Aorta (tissue), 5 donors: ENCODE results near the gene PPP1R27. TPM values are rescaled to one million over a fixed set of nuclear protein-coding genes. Genes with fewer than 3 reads are reported as not detected.
A peak's percentile ranks its signal among the peaks of the same experiment; 100 is the strongest.

Source experiments
- ATAC-seq: fragments of 200-7000 bp; cut with Tn5 transposase; one replicate; pipeline ENCODE4 v1.9.1; 2022; ENCODE audit warnings: moderate library complexity; ENCODE audit not compliant: low FRiP score
- DNase-seq, 2 donors: peaks; one replicate each; pipeline ENCODE4 v3.0.0-alpha.2; 2020
- H3K27ac ChIP-seq, 2 donors: one replicate each; pipeline ENCODE4 v1.5.1; 2013; ENCODE audit warnings: low read length in 2 of 2, mild to moderate bottlenecking in 2 of 2, moderate library complexity in 2 of 2, control low read depth in 1 of 2, inconsistent platforms in 1 of 2, low read depth in 1 of 2
- H3K27me3 ChIP-seq, 2 donors: one replicate each; pipeline ENCODE4 v1.6.1; 2013; ENCODE audit warnings: control low read depth in 1 of 2, low read length in 1 of 2, mild to moderate bottlenecking in 1 of 2, moderate library complexity in 1 of 2; ENCODE audit not compliant: insufficient read depth in 2 of 2, control insufficient read depth in 1 of 2
- H3K36me3 ChIP-seq, 2 donors: one replicate each; pipeline ENCODE4 v1.6.1; 2013; ENCODE audit warnings: control low read depth in 1 of 2, low read length in 1 of 2, mild to moderate bottlenecking in 1 of 2; ENCODE audit not compliant: insufficient read depth in 2 of 2, control insufficient read depth in 1 of 2
- H3K4me1 ChIP-seq, 2 donors: one replicate each; pipeline ENCODE4 v1.6.1; 2013; ENCODE audit warnings: low read length in 2 of 2, control low read depth in 1 of 2, mild to moderate bottlenecking in 1 of 2, moderate library complexity in 1 of 2; ENCODE audit not compliant: insufficient read depth in 2 of 2, control insufficient read depth in 1 of 2
- H3K4me3 ChIP-seq, 2 donors: one replicate each; pipeline ENCODE4 v1.5.1; 2013; ENCODE audit warnings: low read length in 2 of 2, control low read depth in 1 of 2, mild to moderate bottlenecking in 1 of 2
- H3K9me3 ChIP-seq: one replicate; pipeline ENCODE4 v1.6.1; 2013; ENCODE audit warnings: mild to moderate bottlenecking, low read length; ENCODE audit not compliant: control insufficient read depth
- WGBS, 2 donors: extraction: QIAGEN DNeasy Blood & Tissue Kit; methylation state at CpG; one replicate each; pipeline ENCODE4 v1.1.7; 2013; 5-methylcytosine and 5-hydroxymethylcytosine counted together
- intact Hi-C, 2 donors: fragments of 100-400 bp; cut with DNase I; formaldehyde crosslinking; loops; one replicate each; pipeline versions ENCODE4 v1.14.2 to v1.15.0; 2022
- polyA plus RNA-seq, 2 donors: library from polyadenylated mRNA; stranded (reverse); fragments of 200-250 nt; gene quantifications; one replicate each; pipeline ENCODE4 v1.2.3, GENCODE V29; 2013
- total RNA-seq, 2 donors: library from RNA; stranded (reverse); fragmentation: NEBNext Ultra II Directional; extraction: Animal tissue kit (Norgen Biotek cat#: 25700); gene quantifications; one replicate each; pipeline ENCODE4 v1.2.1, GENCODE V29; 2021
- donor health status: healthy with polysubstance abuse.
- donor health status: Bipolar disorder and iron deficiency.
- donor health status: DM: no; HTN: no; CAD: no.
- donor health status: DM: no; HTN: no; CAD: no.
- donor health status: DM: yes; HTN: yes; CAD: no.

The PPP1R27 gene
- total and polyA plus RNA-seq, 4 donors = 0.41 TPM; not detected in 3

DNA sequence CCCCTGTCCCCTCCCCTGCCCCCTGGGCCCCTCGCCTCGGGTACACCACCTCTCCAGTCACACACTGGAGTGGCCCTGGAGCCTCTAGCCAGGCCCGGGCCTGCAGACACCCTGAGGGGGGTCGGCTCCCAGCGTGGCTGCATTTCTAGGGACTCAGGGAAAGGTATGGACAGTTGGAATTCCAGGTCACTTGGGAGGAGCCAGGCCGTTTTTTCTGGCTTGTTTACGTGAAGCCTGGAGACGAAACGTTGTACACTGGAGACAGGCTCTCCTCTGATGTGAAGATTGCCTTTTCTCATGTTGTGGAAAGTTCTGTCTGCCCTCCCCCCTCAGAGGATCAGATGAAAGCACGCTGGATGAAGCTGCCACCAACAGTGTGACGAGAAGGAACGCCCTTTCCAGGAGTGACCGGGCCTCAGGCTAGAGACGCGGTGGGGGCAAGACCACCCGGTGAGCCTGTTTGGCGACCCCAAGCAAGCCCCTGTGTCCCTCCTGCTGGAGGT, 4.0 kb upstream of the PPP1R27 start:
- H3K4me1 ChIP-seq = no peaks in the 10 kb centered on the region
- no peak overlapping the region for H3K27ac ChIP-seq
- DNase-seq = no peak
- WGBS, 2 donors = 49 to 51% methylated on average over 17 of the region's 17 CpGs
- no peaks in the 10 kb centered on the region for H3K36me3 ChIP-seq
- H3K9me3 ChIP-seq = no peaks in the 10 kb centered on the region
- H3K27me3 ChIP-seq = no peaks in the 10 kb centered on the region
- no peak for ATAC-seq
- intact Hi-C loops = no loop called here
- no peak overlapping the region for H3K4me3 ChIP-seq

DNA sequence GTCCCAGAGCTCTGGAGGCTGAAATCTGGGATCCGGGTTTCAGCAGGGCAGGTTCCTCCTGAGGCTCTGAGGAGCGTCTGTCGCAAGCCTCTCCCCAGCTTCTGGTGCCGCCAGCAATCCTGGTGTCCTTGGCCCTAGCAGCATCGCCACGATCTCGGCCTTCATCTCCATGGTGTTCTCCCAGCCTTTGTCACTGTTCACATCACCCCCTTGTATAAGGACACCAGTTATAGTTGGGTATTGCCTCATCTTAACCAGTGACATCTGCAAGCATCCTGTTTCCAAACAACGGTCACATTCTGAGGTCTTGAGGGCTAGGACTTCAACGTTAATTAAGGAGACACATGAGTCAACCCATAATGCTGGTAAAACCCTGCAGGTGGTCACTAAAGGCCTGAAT, 2.8 kb upstream of the PPP1R27 start:
- H3K9me3 ChIP-seq = no peaks in the 10 kb centered on the region
- intact Hi-C loops = no loop called here
- H3K36me3 ChIP-seq = no peaks in the 10 kb centered on the region
- no peaks in the 10 kb centered on the region for H3K4me1 ChIP-seq
- H3K27me3 ChIP-seq = no peaks in the 10 kb centered on the region
- no peak overlapping the region for H3K27ac ChIP-seq
- no peak for DNase-seq
- 81 to 83% methylated on average over 9 of the region's 9 CpGs for WGBS, 2 donors
- no peak overlapping the region for H3K4me3 ChIP-seq
- no peak for ATAC-seq

DNA sequence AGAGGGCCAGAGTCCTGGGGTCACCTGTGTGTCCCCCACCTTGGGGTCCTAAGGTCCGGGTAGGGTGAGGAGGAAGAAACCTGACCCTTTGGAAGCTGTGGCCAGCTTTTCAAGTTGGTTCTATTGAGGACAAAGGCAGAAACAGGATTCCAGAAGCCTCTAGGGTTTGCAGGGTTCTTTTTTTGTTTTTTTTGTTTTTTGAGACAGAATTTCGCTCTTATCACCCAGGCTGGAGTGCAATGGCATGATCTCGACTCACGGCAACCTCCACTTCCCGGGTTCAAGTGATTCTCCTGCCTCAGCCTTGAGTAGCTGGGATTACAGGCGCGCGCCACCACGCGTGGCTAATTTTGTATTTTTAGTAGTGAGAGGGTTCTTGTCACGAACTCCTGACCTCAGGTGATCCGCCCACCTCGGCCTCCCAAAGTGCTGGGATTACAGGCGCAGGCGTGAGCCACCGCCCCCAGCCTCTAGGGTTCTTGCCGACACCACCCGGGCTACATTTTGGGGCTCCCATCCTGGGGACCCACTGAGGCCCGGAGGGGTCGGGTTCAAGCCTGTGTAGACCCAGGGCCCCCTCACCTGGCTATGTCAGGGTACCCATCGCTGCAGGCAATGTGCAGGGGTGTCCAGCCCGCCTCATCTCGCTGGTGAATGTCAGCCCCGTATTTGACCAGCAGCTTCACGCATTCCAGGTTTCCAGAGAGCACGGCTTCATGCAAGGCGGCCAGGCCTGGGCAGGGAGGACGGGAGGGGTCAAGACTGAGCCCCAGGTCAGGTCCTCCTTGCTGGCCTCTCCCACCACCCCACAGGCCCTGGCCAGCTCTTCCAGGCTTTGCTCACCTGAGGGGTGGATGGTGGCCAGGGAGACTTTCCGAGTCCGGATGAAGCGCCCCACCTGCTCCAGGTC, 674 bp downstream of the PPP1R27 start:
- H3K27me3 ChIP-seq = no peaks in the 10 kb centered on the region
- no peaks in the 10 kb centered on the region for H3K36me3 ChIP-seq
- peak overlapping the region in 1 of 2 donors; percentile 75 for H3K27ac ChIP-seq
- ATAC-seq (no peak), DNase-seq (no peak)
- H3K9me3 ChIP-seq = no peaks in the 10 kb centered on the region
- no peak overlapping the region for H3K4me3 ChIP-seq
- 83 to 85% methylated on average over 31 of the region's 31 CpGs for WGBS, 2 donors
- intact Hi-C loops = no loop called here
- no peaks in the 10 kb centered on the region for H3K4me1 ChIP-seq

DNA sequence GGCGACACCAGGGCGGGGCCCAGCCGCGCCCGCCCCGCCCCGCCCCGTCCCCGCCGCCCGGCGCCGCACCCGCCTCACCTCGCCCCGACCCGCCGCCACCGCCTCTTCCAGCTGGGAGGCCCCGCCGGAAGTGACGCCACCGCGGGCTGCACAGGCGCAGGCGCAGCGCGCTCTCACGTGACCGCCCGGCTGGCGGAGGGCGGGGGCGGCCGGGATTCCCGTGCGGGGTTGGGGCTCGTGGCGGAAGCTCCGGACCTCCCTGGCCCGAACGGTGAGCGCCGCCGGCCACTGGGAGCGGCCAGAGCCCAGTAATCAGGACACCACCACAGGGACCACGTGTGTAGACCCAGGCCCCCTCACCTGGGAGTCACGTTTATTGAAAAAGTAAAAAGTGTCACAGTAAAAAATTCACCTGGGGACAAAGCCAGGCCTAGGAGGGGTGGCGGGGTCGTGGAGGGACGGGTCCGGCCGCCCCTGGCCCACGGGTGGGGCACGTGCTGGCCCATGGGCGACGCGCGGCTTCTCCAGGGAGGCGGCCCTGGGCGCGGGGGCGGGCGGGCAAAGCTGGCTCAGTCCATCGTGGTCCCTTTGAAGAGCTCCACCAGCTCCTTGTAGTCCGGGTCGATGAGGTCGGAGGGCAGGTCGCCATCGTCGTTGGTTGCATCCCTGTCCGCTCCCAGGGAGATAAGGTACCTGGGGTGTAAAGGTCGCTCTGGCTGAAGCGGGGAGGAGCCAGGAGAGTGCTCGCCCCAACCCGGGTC, 1.5 kb downstream of the PPP1R27 start, which contains the start of gene MCRIP1:
TSS of gene MCRIP1 (minus strand) at position 132 of the 761 bp plus-strand sequence. CDS start 8,785 bp downstream, outside the sequence.
- WGBS, 2 donors = 1% methylated on average over 59 to 76 of the region's 76 CpGs

DNA sequence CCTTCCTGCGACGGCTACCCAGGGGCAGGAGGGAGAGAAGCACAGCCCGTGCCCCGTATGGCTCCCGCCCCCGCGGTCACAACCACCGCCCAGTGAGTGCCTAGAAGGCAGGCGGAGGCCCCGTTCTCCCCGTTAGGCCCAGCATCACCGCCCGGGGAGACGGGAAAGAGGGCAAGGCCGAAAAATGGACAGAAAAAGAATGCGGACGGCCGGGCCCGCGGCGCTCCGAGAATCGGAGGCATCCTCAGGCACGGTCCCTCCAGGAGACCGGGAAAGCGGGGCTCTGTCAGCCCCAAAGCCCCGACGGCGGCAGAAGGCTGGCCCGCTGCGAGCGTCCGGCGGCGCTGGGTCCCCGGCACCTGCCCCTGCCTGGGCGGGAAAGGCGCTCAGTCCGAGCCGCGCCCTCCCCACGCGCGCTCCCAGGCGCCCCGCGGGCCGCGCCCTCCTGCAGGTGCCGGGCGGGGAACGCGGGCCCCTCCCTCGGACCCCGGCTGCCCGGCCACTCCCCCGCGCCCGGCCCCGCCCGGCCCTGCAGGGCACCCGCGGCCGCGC, 2.2 kb downstream of the PPP1R27 start:
- Histone ChIP-seq H3K9me3 (no peaks in the 10 kb centered on the region), H3K4me3 (peak overlapping the region; percentile 80 to 84), H3K27me3 (no peaks in the 10 kb centered on the region), H3K4me1 (no peaks in the 10 kb centered on the region), H3K36me3 (no peaks in the 10 kb centered on the region), H3K27ac (peak overlapping the region; percentile 9 to 41)
- 0% methylated on average over 37 to 65 of the region's 65 CpGs for WGBS, 2 donors
- intact Hi-C loops = no loop called here
- peak; percentile 35 for ATAC-seq
- DNase-seq = no peak

More for the DNA sequence above, 1.5 kb downstream of the PPP1R27 start, which contains the start of gene MCRIP1:
- intact Hi-C loops = no loop called here
- H3K9me3 ChIP-seq = no peaks in the 10 kb centered on the region
- peak; percentile 97 to 99 for DNase-seq
- peak within 1 kb of the TSS; percentile 9 to 75 for H3K27ac ChIP-seq
- H3K36me3 ChIP-seq = no peaks in the 10 kb centered on the region
- peak; percentile 93 for ATAC-seq
- no peaks in the 10 kb centered on the region for H3K4me1 ChIP-seq
- H3K4me3 ChIP-seq = peak within 1 kb of the TSS; percentile 80 to 84
- H3K27me3 ChIP-seq = no peaks in the 10 kb centered on the region

DNA sequence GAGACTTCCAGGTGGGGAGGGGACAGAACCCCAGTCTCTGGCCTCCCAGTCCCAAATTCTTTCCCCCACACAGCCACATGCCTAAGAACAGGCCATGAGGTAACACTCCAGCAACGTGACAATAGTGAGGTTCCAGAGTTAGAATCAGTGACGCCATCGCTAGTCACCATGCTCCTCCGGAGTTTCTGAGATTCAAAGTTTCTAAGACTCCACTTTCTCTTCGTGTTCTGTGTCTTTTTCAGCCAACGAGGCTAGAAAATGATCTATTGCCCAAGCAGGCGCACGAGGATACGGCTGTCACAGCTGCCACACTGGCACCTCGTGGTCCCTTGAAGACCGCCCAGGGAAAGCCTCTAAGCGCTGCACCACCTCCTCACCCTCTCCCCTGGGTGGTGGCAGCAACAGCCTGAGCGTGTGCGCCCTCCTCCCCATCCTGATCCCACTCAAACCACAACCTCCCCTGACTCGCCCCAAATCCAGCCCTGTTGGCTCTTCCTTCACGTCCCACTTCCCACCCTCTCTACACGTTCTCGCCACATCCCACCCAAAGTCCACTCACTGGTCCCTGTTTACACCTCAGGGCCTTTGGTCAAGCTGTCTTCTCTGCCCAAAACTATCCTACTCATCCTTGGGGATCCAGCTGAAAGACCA, 2.8 kb downstream of the PPP1R27 start:
- Histone ChIP-seq H3K4me1 (no peaks in the 10 kb centered on the region), H3K4me3 (peak overlapping the region; percentile 80 to 84), H3K9me3 (no peaks in the 10 kb centered on the region), H3K36me3 (no peaks in the 10 kb centered on the region), H3K27me3 (no peaks in the 10 kb centered on the region), H3K27ac (peak overlapping the region in 1 of 2 donors; percentile 41)
- DNase-seq = peak in 1 of 2 donors; percentile 65
- ATAC-seq = peak; percentile 40
- intact Hi-C loops = no loop called here
- WGBS, 2 donors = 7% methylated on average over 18 of the region's 18 CpGs

DNA sequence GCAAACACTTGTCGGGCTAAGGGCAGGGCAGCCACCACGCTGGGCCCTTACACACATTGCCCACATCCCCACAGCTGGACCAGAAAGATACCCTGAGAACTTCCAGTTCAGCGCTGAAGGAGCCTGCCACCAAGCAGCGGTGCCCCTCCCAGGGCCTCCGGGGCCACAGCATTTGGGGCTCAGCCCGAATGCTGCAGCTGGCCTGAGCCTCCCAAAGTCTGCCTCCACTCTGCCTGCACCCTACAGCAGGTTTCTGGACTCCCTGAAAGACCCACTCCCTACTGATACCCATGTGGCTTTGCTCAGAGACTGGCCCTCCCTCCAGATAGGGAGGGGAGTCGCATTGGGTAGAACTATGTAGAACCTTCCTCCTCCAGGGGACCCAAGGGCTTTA, 3.3 kb downstream of the PPP1R27 start:
- no peaks in the 10 kb centered on the region for H3K9me3 ChIP-seq
- H3K36me3 ChIP-seq = no peaks in the 10 kb centered on the region
- no peak for ATAC-seq
- no peaks in the 10 kb centered on the region for H3K4me1 ChIP-seq
- no peak overlapping the region for H3K4me3 ChIP-seq
- 83 to 85% methylated on average over 7 of the region's 7 CpGs for WGBS, 2 donors
- DNase-seq = no peak
- intact Hi-C loops = no loop called here
- H3K27me3 ChIP-seq = no peaks in the 10 kb centered on the region
- H3K27ac ChIP-seq = peak overlapping the region in 1 of 2 donors; percentile 41

DNA sequence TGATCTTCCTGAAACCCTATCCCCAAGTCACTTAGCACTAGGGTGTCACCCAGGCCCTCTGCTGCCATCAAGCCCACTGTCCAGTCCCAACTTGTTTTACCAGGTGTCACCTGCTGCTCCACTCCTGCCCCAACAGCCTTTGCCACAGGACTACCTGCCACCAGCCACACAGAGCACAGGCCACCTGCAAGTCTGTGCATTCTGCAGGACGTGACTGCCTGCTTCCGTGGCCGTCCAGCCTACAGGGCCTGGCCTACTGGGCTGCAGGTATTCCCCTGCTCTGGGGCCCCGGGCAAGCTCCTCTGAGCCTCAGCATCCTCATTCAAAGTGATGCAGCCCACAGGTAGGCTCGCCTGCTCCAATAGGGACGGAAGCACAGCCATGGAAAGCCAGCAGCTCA, 5.0 kb downstream of the PPP1R27 start:
- Histone ChIP-seq H3K36me3 (no peaks in the 10 kb centered on the region), H3K9me3 (no peaks in the 10 kb centered on the region), H3K27me3 (no peaks in the 10 kb centered on the region), H3K27ac (no peak overlapping the region), H3K4me1 (no peaks in the 10 kb centered on the region), H3K4me3 (no peak overlapping the region)
- DNase-seq (no peak), ATAC-seq (no peak)
- intact Hi-C loops = no loop called here
- 82 to 88% methylated on average over 6 of the region's 6 CpGs for WGBS, 2 donors
